NB4 (cell line): ENCODE data around the gene RAB4B.

ENCODE experiments used
- MAX ChIP-seq: IDR thresholded peaks from 2 replicates; pipeline ENCODE4 v1.6.1; 2011; ENCODE audit warnings: low read depth, low read length
- MYC ChIP-seq: IDR thresholded peaks from 2 replicates; pipeline ENCODE4 v1.6.1; 2011; ENCODE audit warnings: low read depth, low read length
- POLR2A ChIP-seq: IDR thresholded peaks from 2 replicates; pipeline ENCODE4 v1.6.1; 2011; ENCODE audit warnings: mild to moderate bottlenecking; ENCODE audit not compliant: insufficient read length; ENCODE audit errors: extremely low read depth
- TF ChIP-seq, protein P1 (sequence below): IDR thresholded peaks from one replicate; pipeline ENCODE4 v1.5.1; 2012; ENCODE audit warnings: low read depth, low read length

DNA sequence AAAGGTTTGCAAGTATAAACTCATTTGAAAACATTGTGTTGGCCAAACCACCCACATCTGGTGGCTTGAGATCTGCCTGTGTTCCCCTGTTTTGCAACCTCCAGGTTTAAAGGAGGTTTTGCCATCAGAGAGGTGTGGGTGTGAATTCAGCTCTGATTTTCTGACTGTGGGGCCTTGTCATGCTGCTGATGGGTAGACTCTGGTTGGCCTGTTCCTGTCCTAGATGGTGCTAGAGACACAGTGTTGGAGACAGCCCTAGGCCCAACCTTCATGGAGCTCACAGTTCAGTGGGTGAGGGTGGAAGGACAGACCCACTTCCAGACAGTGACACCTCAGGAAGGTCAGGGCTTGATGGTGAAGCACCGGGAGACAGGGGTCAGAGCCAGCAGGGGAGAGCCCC, 7.5 kb downstream of the RAB4B start:
- TF ChIP-seq, protein P1, sequence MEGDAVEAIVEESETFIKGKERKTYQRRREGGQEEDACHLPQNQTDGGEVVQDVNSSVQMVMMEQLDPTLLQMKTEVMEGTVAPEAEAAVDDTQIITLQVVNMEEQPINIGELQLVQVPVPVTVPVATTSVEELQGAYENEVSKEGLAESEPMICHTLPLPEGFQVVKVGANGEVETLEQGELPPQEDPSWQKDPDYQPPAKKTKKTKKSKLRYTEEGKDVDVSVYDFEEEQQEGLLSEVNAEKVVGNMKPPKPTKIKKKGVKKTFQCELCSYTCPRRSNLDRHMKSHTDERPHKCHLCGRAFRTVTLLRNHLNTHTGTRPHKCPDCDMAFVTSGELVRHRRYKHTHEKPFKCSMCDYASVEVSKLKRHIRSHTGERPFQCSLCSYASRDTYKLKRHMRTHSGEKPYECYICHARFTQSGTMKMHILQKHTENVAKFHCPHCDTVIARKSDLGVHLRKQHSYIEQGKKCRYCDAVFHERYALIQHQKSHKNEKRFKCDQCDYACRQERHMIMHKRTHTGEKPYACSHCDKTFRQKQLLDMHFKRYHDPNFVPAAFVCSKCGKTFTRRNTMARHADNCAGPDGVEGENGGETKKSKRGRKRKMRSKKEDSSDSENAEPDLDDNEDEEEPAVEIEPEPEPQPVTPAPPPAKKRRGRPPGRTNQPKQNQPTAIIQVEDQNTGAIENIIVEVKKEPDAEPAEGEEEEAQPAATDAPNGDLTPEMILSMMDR: no peak
- no peak for TF ChIP-seq MYC
- no peak for TF ChIP-seq POLR2A
- TF ChIP-seq MAX: no peak
